ENCODE measurements around the gene FAAP100. TPM values are rescaled to one million over a fixed set of nuclear protein-coding genes. Genes with fewer than 3 reads are reported as not detected.

Gene FAAP100
- total and polyA plus RNA-seq, 2 donors (not counting 1 experiment from before 2014, with no cell fraction given) = 62.0 to 72.7 TPM

DNA sequence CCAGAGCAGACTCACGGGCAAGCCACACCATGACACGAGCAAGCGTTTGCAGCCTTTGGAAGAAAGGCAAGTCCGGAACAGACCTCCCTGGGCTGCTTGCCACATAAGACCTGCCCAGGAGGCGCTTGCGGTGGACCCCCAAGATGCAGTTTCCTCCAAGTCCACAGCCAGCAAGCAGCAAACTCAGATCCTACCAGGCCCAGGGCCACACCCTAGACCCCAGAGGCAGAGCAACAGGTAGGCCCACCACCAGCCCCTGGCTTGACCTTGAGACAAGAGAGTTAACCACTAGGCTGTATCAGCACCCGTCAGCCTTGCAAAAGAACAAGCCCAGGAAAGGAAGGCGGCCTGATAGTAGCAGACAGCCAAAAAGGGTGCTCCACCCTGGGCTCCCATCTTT, 2.3 kb downstream of the FAAP100 start:
- Histone ChIP-seq H3K4me2 (replicated peaks; ENCODE audit: low read depth, low read length, poor library complexity, severe bottlenecking) (no peak overlapping the region), H3K9me3 (ENCODE audit: control extremely low read depth in 1 of 3, control insufficient read depth in 2 of 3, insufficient read depth in 1 of 3, low read length in 2 of 3) (no peaks in the 10 kb centered on the region), H4K20me1 (ENCODE audit: control insufficient read depth, insufficient read depth, low read length, poor library complexity, severe bottlenecking) (peaks cover 40% of the 10 kb centered on the region), H2AFZ (ENCODE audit: insufficient read depth, low read depth, low read length, poor library complexity, severe bottlenecking) (no peak overlapping the region), H3K27ac (ENCODE audit: low read length in 2 of 2) (no peak overlapping the region), H3K9ac (ENCODE audit: low read length) (no peak overlapping the region), H3K4me3 (ENCODE audit: control extremely low read depth in 1 of 5, extremely low read depth in 1 of 5, insufficient read depth in 1 of 5, low read depth in 2 of 5, low read length in 4 of 5) (no peak overlapping the region), H3K4me1 (ENCODE audit: control insufficient read depth in 2 of 2, insufficient read depth in 2 of 2, low read length in 2 of 2) (peaks cover 18 to 23% of the 10 kb centered on the region in 2 donors), H3K79me2 (ENCODE audit: control insufficient read depth, insufficient read depth, low read length) (peaks cover 40% of the 10 kb centered on the region), H3K27me3 (replicated peaks in 1 of 4; ENCODE audit: control extremely low read depth in 1 of 4, control insufficient read depth in 3 of 4, insufficient read depth in 4 of 4, low read length in 3 of 4) (no peaks in the 10 kb centered on the region), H3K36me3 (replicated peaks in 1 of 2; ENCODE audit: control extremely low read depth in 1 of 2, control insufficient read depth in 1 of 2, extremely low read depth in 1 of 2, insufficient read depth in 2 of 2, low read length in 1 of 2) (peaks cover 0 to 48% of the 10 kb centered on the region in 2 experiments)
- ATAC-seq (ENCODE audit: low read depth) = no peak
- POLR2A ChIA-PET = no interaction called here
- intact Hi-C loops (cut with micrococcal nuclease) = loop anchor here (5.0 kb wide), 1 partner anchor 298 kb away; no protein-coding TSS in a partner anchor
- H3K9me3 Mint-ChIP-seq (ENCODE audit: insufficient read depth) = no peaks in the 10 kb centered on the region
- H3K4me1 Mint-ChIP-seq = peaks cover 31% of the 10 kb centered on the region
- H3K27ac Mint-ChIP-seq = no peak overlapping the region
- peak overlapping the region; percentile 92 for H3K4me3 Mint-ChIP-seq
- TF ChIP-seq CTCF (IDR thresholded peaks at IDR 0.05) (no peak), EZH2 (IDR thresholded peaks at IDR 0.05; ENCODE audit: borderline replicate concordance, insufficient read depth, low read depth, low read length, poor library complexity, severe bottlenecking) (no peak)
- WGBS (ENCODE audit: insufficient coverage) = 98% methylated on average over 8 of the region's 8 CpGs
- DNase-seq = no peak
- H3K27me3 Mint-ChIP-seq = no peaks in the 10 kb centered on the region
- CTCF ChIA-PET = interaction anchor here (1.2 to 3.7 kb wide), 3 partner anchors 32 to 297 kb away, joined by 3 to 25 read pairs (median 4); no protein-coding TSS in a partner anchor

- H3K36me3 ChIP-seq (replicated peaks in 1 of 2; ENCODE audit: control extremely low read depth in 1 of 2, control insufficient read depth in 1 of 2, extremely low read depth in 1 of 2, insufficient read depth in 2 of 2, low read length in 1 of 2) = peaks cover 0 to 54% of the 10 kb centered on the region in 2 experiments
- peaks cover 16 to 19% of the 10 kb centered on the region in 2 donors for H3K4me1 ChIP-seq (ENCODE audit: control insufficient read depth in 2 of 2, insufficient read depth in 2 of 2, low read length in 2 of 2)
- H3K9ac ChIP-seq (ENCODE audit: low read length) = no peak overlapping the region
- no peak overlapping the region for H3K4me2 ChIP-seq (replicated peaks; ENCODE audit: low read depth, low read length, poor library complexity, severe bottlenecking)
- H3K9me3 ChIP-seq (ENCODE audit: control extremely low read depth in 1 of 3, control insufficient read depth in 2 of 3, insufficient read depth in 1 of 3, low read length in 2 of 3) = no peaks in the 10 kb centered on the region
- H2AFZ ChIP-seq (ENCODE audit: insufficient read depth, low read depth, low read length, poor library complexity, severe bottlenecking) = no peak overlapping the region
- Mint-ChIP-seq H3K4me3 (peak overlapping the region; percentile 92), H3K4me1 (peaks cover 27% of the 10 kb centered on the region), H3K27me3 (no peaks in the 10 kb centered on the region), H3K27ac (no peak overlapping the region), H3K9me3 (ENCODE audit: insufficient read depth) (no peaks in the 10 kb centered on the region)
- no peak for TF ChIP-seq EZH2 (IDR thresholded peaks at IDR 0.05; ENCODE audit: borderline replicate concordance, insufficient read depth, low read depth, low read length, poor library complexity, severe bottlenecking)
- POLR2A ChIA-PET = no interaction called here
- H3K4me3 ChIP-seq (ENCODE audit: control extremely low read depth in 1 of 5, extremely low read depth in 1 of 5, insufficient read depth in 1 of 5, low read depth in 2 of 5, low read length in 4 of 5) = no peak overlapping the region
- intact Hi-C loops (cut with micrococcal nuclease) = no loop called here
- CTCF ChIA-PET = no interaction called here
- peaks cover 40% of the 10 kb centered on the region for H4K20me1 ChIP-seq (ENCODE audit: control insufficient read depth, insufficient read depth, low read length, poor library complexity, severe bottlenecking)
- ATAC-seq (ENCODE audit: low read depth) = no peak
- peaks cover 40% of the 10 kb centered on the region for H3K79me2 ChIP-seq (ENCODE audit: control insufficient read depth, insufficient read depth, low read length)
- no peak for DNase-seq
- no peak overlapping the region for H3K27ac ChIP-seq (ENCODE audit: low read length in 2 of 2)
- no peaks in the 10 kb centered on the region for H3K27me3 ChIP-seq (replicated peaks in 1 of 4; ENCODE audit: control extremely low read depth in 1 of 4, control insufficient read depth in 3 of 4, insufficient read depth in 4 of 4, low read length in 3 of 4)
- 98% methylated on average over 15 of the region's 16 CpGs for WGBS (ENCODE audit: insufficient coverage)
These were observed 3.1 kb downstream of the FAAP100 start for GRCh38 chr17:81549031-81549557.

Data from B cell (primary cell).